ENCODE measurements around the gene FAR1. TPM values are rescaled to one million over a fixed set of nuclear protein-coding genes. Genes with fewer than 3 reads are reported as not detected.
"Not testable (repeated sequence)": the region's sequence is repeated elsewhere in the genome, so short reads cannot be mapped to it uniquely, and the experiment has no call there.

FAR1 gene, protein sequence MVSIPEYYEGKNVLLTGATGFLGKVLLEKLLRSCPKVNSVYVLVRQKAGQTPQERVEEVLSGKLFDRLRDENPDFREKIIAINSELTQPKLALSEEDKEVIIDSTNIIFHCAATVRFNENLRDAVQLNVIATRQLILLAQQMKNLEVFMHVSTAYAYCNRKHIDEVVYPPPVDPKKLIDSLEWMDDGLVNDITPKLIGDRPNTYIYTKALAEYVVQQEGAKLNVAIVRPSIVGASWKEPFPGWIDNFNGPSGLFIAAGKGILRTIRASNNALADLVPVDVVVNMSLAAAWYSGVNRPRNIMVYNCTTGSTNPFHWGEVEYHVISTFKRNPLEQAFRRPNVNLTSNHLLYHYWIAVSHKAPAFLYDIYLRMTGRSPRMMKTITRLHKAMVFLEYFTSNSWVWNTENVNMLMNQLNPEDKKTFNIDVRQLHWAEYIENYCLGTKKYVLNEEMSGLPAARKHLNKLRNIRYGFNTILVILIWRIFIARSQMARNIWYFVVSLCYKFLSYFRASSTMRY
- total RNA-seq: 10 to 100 TPM; 47.1 to 48.3 TPM

GRCh38 chr11:13668102-13668956, at the start of gene FAR1:
TSS of gene FAR1 (plus strand) at chr11:13668668. CDS start at chr11:13694766, 26,098 bp downstream.
- Mint-ChIP-seq H3K9me3 (no peaks in the 10 kb centered on the region), H3K27ac (peak within 1 kb of the TSS; percentile 98), H3K4me3 (peak within 1 kb of the TSS; percentile 97), H3K36me3 (peaks cover 33% of the 10 kb centered on the region), H3K27me3 (peaks cover 19% of the 10 kb centered on the region), H3K4me1 (peaks cover 41% of the 10 kb centered on the region)
- peak; percentile 98 for DNase-seq

- DNase-seq: no peak
- no peak overlapping the region for H3K27ac Mint-ChIP-seq
- H3K4me1 Mint-ChIP-seq: no peaks in the 10 kb centered on the region
- H3K27me3 Mint-ChIP-seq: peaks cover 3% of the 10 kb centered on the region
- H3K36me3 Mint-ChIP-seq: peaks cover 2% of the 10 kb centered on the region
- H3K4me3 Mint-ChIP-seq: no peak overlapping the region
- H3K9me3 Mint-ChIP-seq: peaks cover 27% of the 10 kb centered on the region
Measured at GRCh38 chr11:13620063-13620462, 48.4 kb upstream of the FAR1 start.

GRCh38 chr11:13626818-13627217, 41.6 kb upstream of the FAR1 start:
- H3K4me1 Mint-ChIP-seq, DNase-seq, H3K27me3 Mint-ChIP-seq, H3K36me3 Mint-ChIP-seq, H3K27ac Mint-ChIP-seq, H3K9me3 Mint-ChIP-seq, H3K4me3 Mint-ChIP-seq: not testable (repeated sequence)

DNA sequence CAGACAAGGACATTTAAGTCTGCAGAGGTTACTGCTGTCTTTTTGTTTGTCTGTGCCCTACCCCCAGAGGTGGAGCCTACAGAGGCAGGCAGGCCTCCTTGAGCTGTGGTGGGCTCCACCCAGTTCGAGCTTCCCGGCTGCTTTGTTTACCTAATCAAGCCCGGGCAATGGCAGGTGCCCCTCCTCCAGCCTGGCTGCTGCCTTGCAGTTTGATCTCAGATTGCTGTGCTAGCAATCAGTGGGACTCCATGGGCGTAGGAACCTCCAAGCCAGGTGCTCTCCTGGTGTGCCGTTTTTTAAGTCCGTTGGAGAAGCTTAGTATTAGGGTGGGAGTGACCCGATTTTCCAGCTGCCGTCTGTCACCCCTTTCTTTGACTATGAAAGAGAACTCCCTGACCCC, 39.8 kb upstream of the FAR1 start:
- H3K36me3 Mint-ChIP-seq, H3K4me1 Mint-ChIP-seq, H3K4me3 Mint-ChIP-seq, DNase-seq, H3K27me3 Mint-ChIP-seq, H3K27ac Mint-ChIP-seq, H3K9me3 Mint-ChIP-seq: not testable (repeated sequence)

GRCh38 chr11:13629779-13630178, 38.7 kb upstream of the FAR1 start:
- H3K27me3 Mint-ChIP-seq: peaks cover 8% of the 10 kb centered on the region
- H3K27ac Mint-ChIP-seq: no peak overlapping the region
- peaks cover 9% of the 10 kb centered on the region for H3K9me3 Mint-ChIP-seq
- H3K4me1 Mint-ChIP-seq: no peaks in the 10 kb centered on the region
- H3K36me3 Mint-ChIP-seq: peaks cover 3% of the 10 kb centered on the region
- no peak overlapping the region for H3K4me3 Mint-ChIP-seq
- DNase-seq: no peak

DNA sequence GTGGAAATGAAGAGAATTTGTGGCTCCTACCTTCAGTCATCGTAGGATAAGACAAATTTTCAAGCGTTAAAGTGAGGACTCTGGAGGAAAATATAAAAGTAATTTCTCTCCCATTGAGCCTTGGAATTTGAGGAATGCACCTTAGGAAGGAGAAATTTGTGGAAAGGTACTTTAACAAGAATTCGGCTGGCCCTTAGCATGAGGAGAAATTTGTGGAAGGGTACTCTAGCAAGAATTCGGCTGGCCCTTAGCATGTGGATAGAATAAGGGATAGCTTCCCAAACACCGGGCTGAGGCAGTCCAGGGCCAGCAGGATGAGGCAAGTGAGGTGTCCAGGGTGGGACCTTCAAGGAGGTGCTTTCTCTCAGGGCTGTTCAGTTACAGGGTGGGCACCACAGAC, 33.2 kb upstream of the FAR1 start:
- H3K27ac Mint-ChIP-seq: no peak overlapping the region
- peaks cover 3% of the 10 kb centered on the region for H3K9me3 Mint-ChIP-seq
- H3K4me3 Mint-ChIP-seq: no peak overlapping the region
- H3K27me3 Mint-ChIP-seq: peaks cover 14% of the 10 kb centered on the region
- H3K36me3 Mint-ChIP-seq: no peaks in the 10 kb centered on the region
- H3K4me1 Mint-ChIP-seq: no peaks in the 10 kb centered on the region
- DNase-seq: no peak

- H3K27me3 Mint-ChIP-seq: peaks cover 14% of the 10 kb centered on the region
- H3K4me3 Mint-ChIP-seq: no peak overlapping the region
- DNase-seq: no peak
- H3K4me1 Mint-ChIP-seq: no peaks in the 10 kb centered on the region
- H3K27ac Mint-ChIP-seq: no peak overlapping the region
- peaks cover 3% of the 10 kb centered on the region for H3K9me3 Mint-ChIP-seq
- no peaks in the 10 kb centered on the region for H3K36me3 Mint-ChIP-seq
Measured at GRCh38 chr11:13635804-13636203, 32.7 kb upstream of the FAR1 start.

DNA sequence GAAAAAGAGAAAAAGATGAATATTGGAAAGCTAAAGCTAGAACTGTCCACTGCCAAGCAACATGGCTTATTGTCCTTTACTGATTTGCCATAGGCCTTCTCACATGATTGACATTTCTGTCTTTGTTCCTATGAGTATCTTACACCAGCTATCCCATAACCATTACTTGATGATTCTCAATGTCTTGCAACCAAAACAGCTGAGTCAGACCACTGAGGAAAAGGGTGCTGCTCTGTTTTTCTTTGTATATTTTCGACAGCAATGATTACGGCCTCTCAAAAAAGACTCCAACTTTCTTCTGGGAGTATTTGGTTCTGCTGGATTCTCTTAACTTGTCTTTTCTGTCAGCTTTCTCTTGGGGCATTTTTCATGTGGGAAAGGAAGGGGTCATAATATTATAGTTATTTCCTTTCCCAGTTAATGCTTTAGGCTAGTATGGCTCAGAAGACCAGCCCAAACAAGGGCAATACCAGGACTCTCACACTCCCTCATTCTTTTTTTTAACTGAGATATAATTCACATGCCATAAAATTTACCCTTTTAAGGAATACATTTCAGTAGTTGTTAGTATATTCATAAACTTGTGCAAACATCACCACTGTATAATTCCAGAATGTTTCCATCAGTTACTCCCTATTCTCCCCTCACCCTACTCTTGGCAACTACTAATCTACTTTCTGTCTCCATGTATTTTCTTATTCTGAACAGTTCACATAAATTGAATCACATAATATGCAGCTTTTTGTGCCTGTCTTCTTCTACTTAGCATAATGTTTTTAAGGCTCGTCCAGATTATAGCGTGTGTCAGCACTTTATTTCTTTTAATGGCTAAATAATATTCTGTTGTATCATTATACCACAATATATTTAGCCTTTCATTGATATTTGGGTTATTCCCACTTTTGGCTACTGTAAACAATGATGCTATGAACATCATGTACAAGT, 31.1 kb upstream of the FAR1 start:
- Mint-ChIP-seq H3K27ac (no peak overlapping the region), H3K9me3 (peaks cover 3% of the 10 kb centered on the region), H3K36me3 (no peaks in the 10 kb centered on the region), H3K27me3 (peaks cover 20% of the 10 kb centered on the region), H3K4me1 (no peaks in the 10 kb centered on the region), H3K4me3 (no peak overlapping the region)
- no peak for DNase-seq

- DNase-seq: no peak
- Mint-ChIP-seq H3K4me3 (no peak overlapping the region), H3K36me3 (no peaks in the 10 kb centered on the region), H3K9me3 (peaks cover 3% of the 10 kb centered on the region), H3K4me1 (no peaks in the 10 kb centered on the region), H3K27me3 (peaks cover 19% of the 10 kb centered on the region), H3K27ac (no peak overlapping the region)
Measured at GRCh38 chr11:13638422-13638821, 30.0 kb upstream of the FAR1 start.

GRCh38 chr11:13644997-13645687, 23.3 kb upstream of the FAR1 start:
- H3K9me3 Mint-ChIP-seq: no peaks in the 10 kb centered on the region
- H3K36me3 Mint-ChIP-seq: no peaks in the 10 kb centered on the region
- no peak overlapping the region for H3K4me3 Mint-ChIP-seq
- peaks cover 22% of the 10 kb centered on the region for H3K27me3 Mint-ChIP-seq
- H3K4me1 Mint-ChIP-seq: no peaks in the 10 kb centered on the region
- no peak for DNase-seq
- H3K27ac Mint-ChIP-seq: no peak overlapping the region

GRCh38 chr11:13647391-13647790, 21.1 kb upstream of the FAR1 start:
- Mint-ChIP-seq H3K27me3 (peaks cover 18% of the 10 kb centered on the region), H3K9me3 (no peaks in the 10 kb centered on the region), H3K4me3 (no peak overlapping the region), H3K27ac (no peak overlapping the region), H3K4me1 (no peaks in the 10 kb centered on the region), H3K36me3 (no peaks in the 10 kb centered on the region)
- no peak for DNase-seq

DNA sequence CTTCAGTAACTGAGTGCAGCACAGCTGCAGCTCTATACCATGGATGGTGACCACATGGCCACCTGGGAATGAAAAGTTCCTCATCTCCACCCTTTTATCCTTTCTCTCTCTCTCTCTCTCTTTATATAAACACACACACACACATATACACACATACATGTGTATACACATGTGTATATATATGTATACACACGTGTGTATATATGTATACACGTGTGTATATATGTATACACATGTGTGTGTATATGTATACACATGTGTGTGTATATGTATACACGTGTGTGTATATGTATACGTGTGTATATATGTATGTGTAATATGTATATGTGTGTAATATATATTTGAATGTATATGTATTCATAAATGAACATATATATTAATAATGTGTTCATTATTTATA, 18.8 kb upstream of the FAR1 start:
- no peak overlapping the region for H3K27ac Mint-ChIP-seq
- H3K4me1 Mint-ChIP-seq: no peaks in the 10 kb centered on the region
- H3K36me3 Mint-ChIP-seq: no peaks in the 10 kb centered on the region
- peaks cover 26% of the 10 kb centered on the region for H3K27me3 Mint-ChIP-seq
- no peak overlapping the region for H3K4me3 Mint-ChIP-seq
- H3K9me3 Mint-ChIP-seq: no peaks in the 10 kb centered on the region
- DNase-seq: no peak

GRCh38 chr11:13651515-13651914, 17.0 kb upstream of the FAR1 start:
- H3K9me3 Mint-ChIP-seq, H3K27ac Mint-ChIP-seq, H3K4me1 Mint-ChIP-seq, DNase-seq, H3K4me3 Mint-ChIP-seq, H3K36me3 Mint-ChIP-seq: not testable (repeated sequence)
- H3K27me3 Mint-ChIP-seq: peaks cover 30% of the 10 kb centered on the region

DNA sequence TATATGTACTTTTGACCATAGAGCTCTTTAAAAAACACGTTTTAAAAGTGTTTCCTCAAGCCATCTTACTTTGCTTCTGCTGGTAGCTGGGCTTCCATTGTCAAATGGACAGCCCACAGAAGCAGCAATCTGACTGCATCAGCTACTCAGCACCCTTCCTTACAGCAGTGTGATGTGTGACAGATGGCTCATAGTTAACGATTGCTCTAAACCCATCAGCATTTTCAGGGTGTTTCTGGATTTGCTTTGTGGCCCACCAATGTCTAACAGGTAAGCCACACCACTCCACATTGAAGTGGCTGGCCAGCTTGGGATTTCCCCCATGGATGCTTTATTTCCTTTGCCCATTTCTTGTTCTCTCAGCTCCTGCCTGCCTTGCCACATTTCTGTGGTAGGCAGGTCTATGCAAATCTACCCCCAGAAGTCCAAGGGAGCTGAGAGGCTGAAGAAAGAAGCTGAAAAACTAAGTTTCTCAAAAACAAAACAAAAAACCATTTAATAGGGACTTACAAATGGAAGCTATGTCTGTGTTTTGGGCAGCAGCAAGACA, 7.3 kb upstream of the FAR1 start:
- Mint-ChIP-seq H3K9me3 (peaks cover 24% of the 10 kb centered on the region), H3K4me3 (no peak overlapping the region), H3K4me1 (no peaks in the 10 kb centered on the region), H3K36me3 (no peaks in the 10 kb centered on the region), H3K27ac (no peak overlapping the region), H3K27me3 (peaks cover 19% of the 10 kb centered on the region)
- DNase-seq: no peak
